ENCODE measurements around the gene PPFIA1. TPM values are rescaled to one million over a fixed set of nuclear protein-coding genes. Genes with fewer than 3 reads are reported as not detected.
A peak's percentile ranks its signal among the peaks of the same experiment; 100 is the strongest.
"Not testable (repeated sequence)": the region's sequence is repeated elsewhere in the genome, so short reads cannot be mapped to it uniquely, and the experiment has no call there.

PPFIA1 gene
- total RNA-seq, 3 donors from 2014 or later, result 38.2 to 48.0 (median 46.7) TPM

DNA sequence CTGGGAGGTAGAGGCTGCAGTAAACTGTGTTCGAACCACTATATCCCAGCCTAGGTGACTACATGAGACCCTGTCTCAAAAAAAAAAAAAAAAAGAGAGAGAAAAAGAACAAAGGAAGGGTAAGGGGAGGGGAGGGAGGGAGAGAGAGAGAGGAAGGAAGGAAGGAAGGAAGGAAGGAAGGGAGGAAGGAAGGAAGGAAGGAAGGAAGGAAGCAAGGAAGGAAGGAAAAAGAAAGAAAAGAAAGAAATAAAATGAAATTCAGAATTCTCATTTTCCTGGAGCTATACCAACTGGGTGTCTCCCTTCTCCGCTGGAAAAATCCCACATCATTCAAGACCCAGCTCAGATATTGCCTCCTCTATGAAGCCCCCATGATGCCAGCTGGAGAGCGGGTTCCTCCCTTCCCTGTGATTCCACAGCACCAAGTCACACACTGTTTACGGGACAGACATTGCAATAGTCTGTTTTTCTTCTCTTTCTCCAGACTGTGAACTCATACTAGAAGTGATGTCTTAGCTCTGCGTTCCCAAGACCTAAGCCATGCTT is 3.0 kb upstream of the PPFIA1 start:
- ATAC-seq (no peak), DNase-seq (no peak)
- Mint-ChIP-seq H3K9me3 (no peaks in the 10 kb centered on the region), H3K4me3 (no peak overlapping the region), H3K4me1 (ENCODE audit: low read depth) (peaks cover 15% of the 10 kb centered on the region), H3K36me3 (ENCODE audit: insufficient read depth) (peaks cover 5% of the 10 kb centered on the region), H3K27me3 (ENCODE audit: low read depth) (peaks cover 21% of the 10 kb centered on the region)

GRCh38 chr11:70268526-70268925 is 2.0 kb upstream of the PPFIA1 start:
- H3K4me3 Mint-ChIP-seq, result no peak overlapping the region
- peaks cover 21% of the 10 kb centered on the region for H3K4me1 Mint-ChIP-seq (ENCODE audit: low read depth)
- peaks cover 21% of the 10 kb centered on the region for H3K27me3 Mint-ChIP-seq (ENCODE audit: low read depth)
- DNase-seq (no peak), ATAC-seq (no peak)
- H3K36me3 Mint-ChIP-seq (ENCODE audit: insufficient read depth), result peaks cover 12% of the 10 kb centered on the region
- H3K9me3 Mint-ChIP-seq, result no peaks in the 10 kb centered on the region

DNA sequence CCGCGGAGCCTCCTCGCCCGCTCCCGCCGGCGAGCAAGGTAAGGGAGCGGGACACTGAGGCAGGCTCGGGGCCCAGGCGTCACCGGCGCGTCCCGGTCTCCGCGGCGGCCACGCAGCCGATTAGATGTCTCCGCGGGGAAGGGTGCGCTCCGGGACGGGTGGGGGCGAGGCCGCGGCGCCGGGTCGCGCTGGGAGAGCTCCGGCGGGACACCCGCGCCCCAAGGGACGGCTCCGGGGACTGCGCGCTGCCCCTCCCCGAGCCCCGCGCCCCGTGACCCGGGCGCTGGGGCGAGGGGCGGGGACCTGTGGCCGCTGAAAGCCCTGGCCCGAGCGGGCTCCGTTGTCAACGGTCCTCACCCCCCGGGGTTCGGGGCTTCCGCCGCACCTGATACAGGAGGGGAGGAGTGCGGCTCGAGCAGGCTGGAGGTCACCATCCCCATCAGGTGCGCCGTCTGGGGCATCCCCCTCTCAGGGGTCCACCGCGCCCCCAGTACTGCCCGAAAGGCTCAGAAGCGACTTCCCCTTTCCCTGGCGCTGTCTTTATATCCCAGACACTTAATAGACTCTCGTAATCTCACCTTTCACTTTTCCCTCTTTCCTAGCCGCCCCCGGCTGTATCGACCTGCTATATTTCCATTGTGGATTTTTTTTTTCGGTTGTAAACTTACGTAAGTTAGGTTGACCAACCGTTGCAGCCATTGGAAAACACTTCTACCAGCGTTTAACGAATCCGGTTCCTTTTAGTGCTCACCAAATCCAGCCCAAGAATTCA is 573 bp downstream of the PPFIA1 start:
- Mint-ChIP-seq H3K4me1 (ENCODE audit: low read depth) (peaks cover 42% of the 10 kb centered on the region), H3K36me3 (ENCODE audit: insufficient read depth) (peaks cover 28% of the 10 kb centered on the region), H3K27me3 (ENCODE audit: low read depth) (peaks cover 8% of the 10 kb centered on the region), H3K9me3 (no peaks in the 10 kb centered on the region), H3K4me3 (peak overlapping the region; percentile 85)
- DNase-seq, result peak; percentile 21
- peak; percentile 75 to 77 for ATAC-seq

GRCh38 chr11:70271649-70271953 is 1.1 kb downstream of the PPFIA1 start:
- ATAC-seq (no peak), DNase-seq (no peak)
- peaks cover 32% of the 10 kb centered on the region for H3K36me3 Mint-ChIP-seq (ENCODE audit: insufficient read depth)
- peak overlapping the region; percentile 85 for H3K4me3 Mint-ChIP-seq
- peaks cover 7% of the 10 kb centered on the region for H3K27me3 Mint-ChIP-seq (ENCODE audit: low read depth)
- peaks cover 47% of the 10 kb centered on the region for H3K4me1 Mint-ChIP-seq (ENCODE audit: low read depth)
- no peaks in the 10 kb centered on the region for H3K9me3 Mint-ChIP-seq

DNA sequence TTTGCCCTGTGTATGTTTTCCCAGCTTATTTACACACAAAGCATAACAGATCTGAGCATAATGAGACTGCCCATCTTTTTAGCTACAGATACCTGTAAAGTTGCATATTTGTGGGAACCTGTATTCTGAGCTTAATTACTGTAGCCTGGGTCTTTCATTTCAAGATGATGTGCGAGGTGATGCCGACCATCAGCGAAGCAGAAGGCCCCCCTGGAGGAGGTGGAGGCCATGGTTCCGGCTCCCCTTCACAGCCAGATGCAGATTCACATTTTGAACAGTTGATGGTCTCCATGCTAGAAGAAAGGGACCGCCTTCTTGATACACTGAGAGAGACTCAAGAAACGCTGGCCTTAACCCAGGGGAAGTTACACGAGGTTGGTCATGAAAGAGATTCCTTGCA is 1.5 kb downstream of the PPFIA1 start:
- no peak for ATAC-seq
- Mint-ChIP-seq H3K9me3 (no peaks in the 10 kb centered on the region), H3K4me3 (peak overlapping the region; percentile 85), H3K36me3 (ENCODE audit: insufficient read depth) (peaks cover 33% of the 10 kb centered on the region), H3K27me3 (ENCODE audit: low read depth) (peaks cover 5% of the 10 kb centered on the region), H3K4me1 (ENCODE audit: low read depth) (peaks cover 48% of the 10 kb centered on the region)
- no peak for DNase-seq

DNA sequence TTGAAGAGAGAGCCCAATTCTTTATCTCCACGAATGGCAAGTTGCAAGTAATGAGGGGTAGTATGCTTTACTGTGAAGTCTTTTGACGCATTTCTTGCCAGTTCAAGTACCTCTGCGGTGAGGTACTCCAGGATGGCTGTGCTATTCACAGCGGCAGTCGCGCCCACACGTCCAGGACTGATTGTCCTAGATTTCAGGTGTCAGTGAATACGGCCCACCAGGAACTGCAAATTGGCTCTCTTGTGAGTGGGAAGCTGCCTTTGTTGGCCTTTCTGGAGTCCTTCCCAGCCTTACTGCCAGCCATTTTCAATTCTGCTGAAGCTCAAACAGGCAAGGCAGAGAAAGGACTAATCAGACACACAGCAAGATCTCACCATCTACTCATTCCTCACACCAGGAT is 8.5 kb downstream of the PPFIA1 start:
- Mint-ChIP-seq H3K9me3 (no peaks in the 10 kb centered on the region), H3K4me1 (ENCODE audit: low read depth) (peaks cover 39% of the 10 kb centered on the region), H3K36me3 (ENCODE audit: insufficient read depth) (peaks cover 50% of the 10 kb centered on the region), H3K27me3 (ENCODE audit: low read depth) (no peaks in the 10 kb centered on the region), H3K4me3 (no peak overlapping the region)
- ATAC-seq (no peak), DNase-seq (no peak)

DNA sequence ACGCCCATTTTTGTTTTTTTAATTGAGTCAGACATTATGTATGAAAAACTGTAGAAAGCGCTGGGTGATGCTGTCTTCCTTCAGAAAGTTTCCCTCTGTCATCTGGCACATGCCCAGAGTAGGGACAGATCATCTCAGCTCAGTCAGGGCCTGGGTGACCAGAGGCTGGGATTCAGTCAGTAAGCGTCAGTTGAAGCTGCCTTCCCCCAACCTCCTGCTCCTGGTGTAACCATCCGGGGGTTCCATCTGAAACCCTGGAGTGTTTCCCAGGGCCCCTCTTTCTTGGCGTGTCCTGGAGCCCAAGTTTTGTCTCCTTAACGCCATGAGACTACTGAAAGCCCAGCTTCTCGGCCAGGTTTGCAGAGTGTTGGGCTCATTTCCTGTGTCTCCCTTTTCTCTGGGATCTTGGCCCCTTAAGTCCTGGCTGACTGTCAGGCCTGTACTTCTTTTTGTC is 10.7 kb downstream of the PPFIA1 start:
- peaks cover 17% of the 10 kb centered on the region for H3K4me1 Mint-ChIP-seq (ENCODE audit: low read depth)
- H3K4me3 Mint-ChIP-seq, result no peak overlapping the region
- no peaks in the 10 kb centered on the region for H3K9me3 Mint-ChIP-seq
- H3K36me3 Mint-ChIP-seq (ENCODE audit: insufficient read depth), result peaks cover 43% of the 10 kb centered on the region
- H3K27me3 Mint-ChIP-seq (ENCODE audit: low read depth), result no peaks in the 10 kb centered on the region
- ATAC-seq (no peak), DNase-seq (no peak)

DNA sequence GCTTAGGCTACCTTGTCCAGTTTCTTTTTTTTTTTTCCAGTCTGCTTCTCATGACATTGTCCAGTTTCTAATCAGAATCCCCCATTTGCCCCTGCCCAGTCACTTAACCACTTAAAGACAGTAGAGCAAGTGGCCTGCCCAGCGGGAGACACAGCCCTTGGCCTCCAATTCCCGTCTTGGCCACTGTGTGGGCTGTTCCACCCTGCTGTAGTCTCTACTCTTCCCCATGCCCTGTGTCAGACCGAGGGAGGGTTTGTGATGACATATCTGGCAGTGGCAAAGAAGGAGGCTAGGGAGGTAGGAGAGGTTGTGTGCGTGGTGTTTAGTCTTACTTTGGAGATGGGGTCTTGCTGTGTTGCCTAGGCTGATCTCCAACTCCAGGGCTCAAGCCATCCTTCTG is 11.5 kb downstream of the PPFIA1 start:
- Mint-ChIP-seq H3K27me3 (ENCODE audit: low read depth) (no peaks in the 10 kb centered on the region), H3K9me3 (no peaks in the 10 kb centered on the region), H3K36me3 (ENCODE audit: insufficient read depth) (peaks cover 44% of the 10 kb centered on the region), H3K4me1 (ENCODE audit: low read depth) (peaks cover 12% of the 10 kb centered on the region), H3K4me3 (no peak overlapping the region)
- ATAC-seq (no peak), DNase-seq (no peak)

GRCh38 chr11:70288721-70289120 is 18.2 kb downstream of the PPFIA1 start:
- Mint-ChIP-seq H3K4me1 (ENCODE audit: low read depth) (peaks cover 8% of the 10 kb centered on the region), H3K36me3 (ENCODE audit: insufficient read depth) (peaks cover 33% of the 10 kb centered on the region)

DNA sequence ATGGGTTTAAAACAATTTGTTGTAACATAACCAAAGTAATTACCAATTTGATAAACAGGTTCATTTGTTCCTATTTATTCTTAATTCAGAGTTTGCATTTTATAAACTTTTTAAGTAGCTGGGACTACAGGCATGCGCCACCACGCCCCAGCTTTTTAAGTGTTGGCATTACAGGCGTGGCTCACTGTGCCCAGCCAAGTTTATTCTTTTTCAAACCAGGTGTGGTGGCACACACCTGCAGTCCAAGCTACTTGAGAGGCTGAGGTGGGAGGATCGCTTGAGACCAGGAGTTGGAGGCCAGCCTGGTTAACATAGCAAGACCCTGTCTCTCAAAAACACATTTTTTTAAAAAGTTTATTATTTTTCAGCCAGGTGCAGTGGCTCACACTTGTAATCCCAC is 19.1 kb downstream of the PPFIA1 start:
- H3K9me3 Mint-ChIP-seq, result no peaks in the 10 kb centered on the region
- peaks cover 8% of the 10 kb centered on the region for H3K4me1 Mint-ChIP-seq (ENCODE audit: low read depth)
- peaks cover 31% of the 10 kb centered on the region for H3K36me3 Mint-ChIP-seq (ENCODE audit: insufficient read depth)
- H3K27me3 Mint-ChIP-seq (ENCODE audit: low read depth), result no peaks in the 10 kb centered on the region
- ATAC-seq, result no peak
- no peak overlapping the region for H3K4me3 Mint-ChIP-seq
- DNase-seq, result no peak

More at GRCh38 chr11:70288721-70289120, 18.2 kb downstream of the PPFIA1 start:
- no peak overlapping the region for H3K4me3 Mint-ChIP-seq
- DNase-seq, result no peak
- no peak for ATAC-seq
- no peaks in the 10 kb centered on the region for H3K9me3 Mint-ChIP-seq
- no peaks in the 10 kb centered on the region for H3K27me3 Mint-ChIP-seq (ENCODE audit: low read depth)

DNA sequence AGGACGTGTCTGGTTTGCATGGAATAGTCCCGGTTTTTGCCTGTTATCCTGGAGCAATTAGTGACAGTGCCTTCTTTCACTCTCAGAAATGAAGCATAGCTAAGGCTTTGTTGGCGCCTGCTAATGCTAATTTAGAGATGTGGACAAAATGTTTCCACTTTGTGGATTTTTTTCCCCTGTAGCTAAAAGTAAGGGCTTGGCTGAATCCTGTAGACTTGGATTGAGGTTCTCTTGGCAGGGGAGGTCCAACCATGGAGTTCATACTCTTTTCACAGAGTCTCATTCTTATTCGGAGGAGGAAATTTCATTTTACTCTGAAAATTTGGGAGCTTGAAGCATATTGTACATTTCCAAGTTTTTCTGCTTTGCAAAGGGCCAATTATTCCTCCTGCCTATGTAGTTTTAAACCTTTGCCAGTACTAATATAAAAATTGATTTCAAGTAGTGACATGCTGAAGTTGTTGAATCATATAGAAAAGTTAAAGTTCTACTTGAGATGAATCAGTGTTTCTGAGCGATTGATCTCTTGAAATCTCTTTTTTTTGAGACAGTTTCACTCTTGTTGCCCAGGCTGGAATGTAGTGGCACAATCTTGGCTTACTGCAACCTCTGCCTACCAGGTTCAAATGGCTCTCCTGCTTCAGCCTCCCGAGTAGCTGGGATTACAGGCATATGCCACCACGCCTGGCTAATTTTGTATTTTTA is 20.0 kb downstream of the PPFIA1 start:
- Mint-ChIP-seq H3K4me1 (ENCODE audit: low read depth) (peaks cover 8% of the 10 kb centered on the region), H3K4me3 (no peak overlapping the region), H3K36me3 (ENCODE audit: insufficient read depth) (peaks cover 28% of the 10 kb centered on the region), H3K9me3 (no peaks in the 10 kb centered on the region), H3K27me3 (ENCODE audit: low read depth) (no peaks in the 10 kb centered on the region)
- DNase-seq (no peak), ATAC-seq (no peak)

GRCh38 chr11:70292166-70292565 is 21.7 kb downstream of the PPFIA1 start:
- Mint-ChIP-seq H3K9me3 (no peaks in the 10 kb centered on the region), H3K27me3 (ENCODE audit: low read depth) (no peaks in the 10 kb centered on the region), H3K36me3 (ENCODE audit: insufficient read depth) (peaks cover 23% of the 10 kb centered on the region), H3K4me3 (no peak overlapping the region), H3K4me1 (ENCODE audit: low read depth) (peaks cover 8% of the 10 kb centered on the region)
- DNase-seq (no peak), ATAC-seq (no peak)

GRCh38 chr11:70292863-70293262 is 22.4 kb downstream of the PPFIA1 start:
- Mint-ChIP-seq H3K36me3 (ENCODE audit: insufficient read depth) (peaks cover 21% of the 10 kb centered on the region), H3K9me3 (no peaks in the 10 kb centered on the region), H3K4me1 (ENCODE audit: low read depth) (peaks cover 8% of the 10 kb centered on the region), H3K4me3 (no peak overlapping the region), H3K27me3 (ENCODE audit: low read depth) (no peaks in the 10 kb centered on the region)
- no peak for DNase-seq
- ATAC-seq, result no peak

DNA sequence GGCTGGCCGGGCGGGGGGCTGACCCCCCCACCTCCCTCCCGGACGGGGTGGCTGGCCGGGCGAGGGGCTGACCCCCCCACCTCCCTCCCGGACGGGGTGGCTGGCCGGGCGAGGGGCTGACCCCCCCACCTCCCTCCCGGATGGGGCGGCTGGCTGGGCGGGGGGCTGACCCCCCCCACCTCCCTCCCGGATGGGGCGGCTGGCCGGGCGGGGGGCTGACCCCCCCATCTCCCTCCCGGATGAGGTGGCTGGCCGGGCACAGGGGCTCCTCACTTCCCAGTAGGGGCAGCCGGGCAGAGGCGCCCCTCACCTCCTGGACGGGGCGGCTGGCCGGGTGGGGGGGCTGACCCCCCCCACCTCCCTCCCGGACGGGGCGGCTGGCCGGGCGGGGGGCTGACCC is 24.7 kb downstream of the PPFIA1 start:
- ATAC-seq; H3K4me1 Mint-ChIP-seq (ENCODE audit: low read depth); H3K9me3 Mint-ChIP-seq; H3K4me3 Mint-ChIP-seq; DNase-seq; H3K27me3 Mint-ChIP-seq (ENCODE audit: low read depth): not testable (repeated sequence)
- peaks cover 20% of the 10 kb centered on the region for H3K36me3 Mint-ChIP-seq (ENCODE audit: insufficient read depth)

DNA sequence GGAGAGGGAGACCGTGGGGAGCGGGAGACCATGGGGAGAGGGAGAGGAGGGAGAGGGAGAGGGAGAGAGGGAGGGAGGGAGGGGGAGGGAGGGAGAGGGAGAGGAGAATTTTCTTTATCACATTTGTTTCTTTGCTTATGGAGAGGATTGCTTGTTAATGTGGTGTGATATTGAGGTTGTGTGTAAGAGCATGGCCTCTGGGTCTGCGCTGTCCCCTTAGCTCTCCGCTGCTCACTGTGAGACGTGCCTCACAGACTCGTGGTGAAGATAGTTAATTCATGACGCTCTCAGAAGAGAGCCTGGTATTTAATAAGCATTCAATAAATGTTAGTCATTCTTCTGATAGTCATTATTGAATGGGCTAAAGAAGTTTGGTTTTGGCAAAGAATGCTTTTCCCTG is 26.2 kb downstream of the PPFIA1 start:
- Mint-ChIP-seq H3K9me3 (no peaks in the 10 kb centered on the region), H3K4me1 (ENCODE audit: low read depth) (peaks cover 3% of the 10 kb centered on the region), H3K4me3 (no peak overlapping the region), H3K27me3 (ENCODE audit: low read depth) (no peaks in the 10 kb centered on the region), H3K36me3 (ENCODE audit: insufficient read depth) (peaks cover 18% of the 10 kb centered on the region)
- ATAC-seq (no peak), DNase-seq (no peak)

Measured in activated T-cell treated with anti-CD3 and anti-CD28 coated beads, Interleukin-2, amount 50 U/mL, for 4 hours (primary cell).